ENCODE results near the gene ELFN2.

GRCh38 chr22:37335806-37336199, 91.5 kb downstream of the ELFN2 start:
- TF ChIP-seq CTCF (conservative IDR thresholded peaks at IDR 0.05; ENCODE audit: low read depth, low read length) (no peak), EZH2 (IDR thresholded peaks at IDR 0.05; ENCODE audit: low read length, unreplicated experiment) (no peak)
